Measurements from ENCODE around the gene TTBK2. TPM values are rescaled to one million over a fixed set of nuclear protein-coding genes. Genes with fewer than 3 reads are reported as not detected.
"Not testable (repeated sequence)": the region's sequence is repeated elsewhere in the genome, so short reads cannot be mapped to it uniquely, and the experiment has no call there.

Gene TTBK2
- total RNA-seq, 2 donors from 2014 or later: 15.1 to 20.0 TPM

DNA sequence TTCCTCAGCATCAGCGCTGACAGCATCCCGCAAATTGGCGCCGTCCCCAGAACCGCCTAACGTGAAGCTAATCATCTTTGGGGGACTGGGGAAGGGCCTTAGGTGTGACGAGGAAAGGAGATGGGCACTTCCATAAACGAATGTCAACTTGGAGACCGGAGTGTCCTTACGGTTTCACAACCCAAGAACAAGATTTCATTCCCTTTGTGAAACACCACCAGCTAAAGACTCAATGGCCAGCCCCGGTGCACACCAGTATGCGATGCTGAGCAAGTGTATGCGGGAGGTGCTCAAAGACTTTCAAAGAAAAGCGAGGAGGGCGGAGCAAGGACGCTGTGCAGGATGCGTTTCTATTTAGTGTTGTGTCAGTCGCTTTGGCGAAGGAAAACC is 759 bp upstream of the TTBK2 start:
- Mint-ChIP-seq H3K27ac (peak overlapping the region; percentile 91), H3K36me3 (ENCODE audit: low read depth) (peaks cover 3% of the 10 kb centered on the region), H3K27me3 (no peaks in the 10 kb centered on the region), H3K4me1 (peaks cover 24% of the 10 kb centered on the region), H3K4me3 (peak overlapping the region; percentile 97)
- ATAC-seq (peak; percentile 24), DNase-seq (peak; percentile 8 to 22 (median 20))
- H3K9me3 ChIP-seq (ENCODE audit: control insufficient read depth, low read length, poor library complexity, severe bottlenecking): no peaks in the 10 kb centered on the region

DNA sequence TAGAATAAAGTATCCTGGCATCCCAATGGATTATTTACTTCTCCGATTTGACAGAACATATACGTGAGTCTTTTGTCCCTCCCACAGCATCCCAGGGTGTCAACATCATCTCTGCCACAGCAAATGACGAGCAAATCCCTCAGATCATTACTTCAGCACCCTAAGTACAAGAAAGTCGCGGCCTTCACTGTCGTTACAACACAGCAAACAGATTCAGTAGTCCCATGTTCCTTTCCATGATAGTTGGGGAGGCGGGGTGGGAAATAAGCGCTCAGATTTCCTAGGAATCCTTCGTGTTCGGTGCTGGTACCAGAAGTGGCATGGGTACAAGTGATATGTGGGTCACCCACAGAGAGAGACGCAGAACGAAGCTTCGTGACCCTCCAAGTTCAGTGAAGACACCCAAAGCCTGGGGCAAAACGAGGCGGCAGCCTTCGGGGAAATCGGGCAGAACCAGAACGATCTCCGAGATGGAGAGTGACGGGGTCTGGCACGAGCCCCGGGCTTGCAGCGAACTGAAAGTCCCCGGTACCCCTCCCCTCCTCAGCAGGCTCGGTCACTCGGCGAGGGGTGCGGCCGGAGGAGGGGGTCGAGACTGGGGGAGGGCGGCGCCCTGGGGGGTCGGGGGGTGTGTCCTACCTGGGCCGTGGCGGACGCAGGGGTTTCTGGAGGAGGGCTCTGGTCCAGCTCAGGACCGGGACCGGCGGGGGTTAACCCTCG is 619 bp downstream of the TTBK2 start:
- peak overlapping the region; percentile 91 for H3K27ac Mint-ChIP-seq

DNA sequence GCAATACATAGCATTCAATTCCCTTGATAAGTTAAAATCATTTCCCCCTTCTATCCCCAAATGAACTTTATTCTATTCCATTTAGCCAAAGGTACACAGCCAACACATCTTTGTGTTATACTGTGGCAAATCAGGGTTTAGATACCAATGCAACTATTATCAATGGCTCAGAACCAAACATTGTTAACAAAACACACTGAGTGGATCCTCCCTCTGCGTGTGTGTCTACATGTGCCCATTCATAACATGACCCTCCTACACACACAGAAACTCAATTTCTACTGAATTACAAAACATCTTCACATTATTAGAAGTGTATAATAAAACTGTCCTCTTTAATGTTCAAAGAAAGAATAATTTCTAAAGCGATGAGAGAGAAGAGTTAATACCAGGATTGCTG is 1.3 kb downstream of the TTBK2 start:
- H3K9me3 ChIP-seq (ENCODE audit: control insufficient read depth, low read length, poor library complexity, severe bottlenecking): no peaks in the 10 kb centered on the region
- peak overlapping the region; percentile 96 for H3K4me3 Mint-ChIP-seq
- H3K27me3 Mint-ChIP-seq: no peaks in the 10 kb centered on the region
- no peak for ATAC-seq
- H3K27ac Mint-ChIP-seq: peak overlapping the region; percentile 91
- H3K36me3 Mint-ChIP-seq (ENCODE audit: low read depth): peaks cover 3% of the 10 kb centered on the region
- DNase-seq: no peak
- peaks cover 35% of the 10 kb centered on the region for H3K4me1 Mint-ChIP-seq

More for the DNA sequence above, 619 bp downstream of the TTBK2 start:
- Mint-ChIP-seq H3K27me3 (no peaks in the 10 kb centered on the region), H3K4me1 (peaks cover 31% of the 10 kb centered on the region), H3K36me3 (ENCODE audit: low read depth) (peaks cover 3% of the 10 kb centered on the region), H3K4me3 (peak overlapping the region; percentile 96)
- DNase-seq (no peak), ATAC-seq (peak; percentile 5)
- no peaks in the 10 kb centered on the region for H3K9me3 ChIP-seq (ENCODE audit: control insufficient read depth, low read length, poor library complexity, severe bottlenecking)

DNA sequence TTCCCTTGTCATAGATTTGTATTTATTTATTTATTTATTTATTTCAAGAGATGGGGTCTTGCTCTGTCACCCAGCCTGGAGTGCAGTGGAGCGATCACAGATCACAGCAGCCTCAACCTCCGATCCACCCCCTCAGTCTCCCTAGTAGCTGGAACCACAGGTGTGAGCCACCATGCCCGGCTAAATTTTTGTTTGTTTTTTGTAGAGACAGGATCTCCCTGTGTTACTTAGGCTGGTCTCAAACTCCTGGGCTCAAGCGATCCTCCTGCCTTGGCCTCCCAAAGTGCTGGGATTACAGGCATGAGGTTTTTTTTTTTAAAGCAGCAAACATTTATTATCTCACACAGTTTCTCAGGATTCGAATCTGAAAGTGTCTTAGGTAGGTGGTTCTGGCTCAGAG is 2.5 kb downstream of the TTBK2 start:
- no peak overlapping the region for H3K27ac Mint-ChIP-seq
- DNase-seq (no peak), ATAC-seq (no peak)
- no peak overlapping the region for H3K4me3 Mint-ChIP-seq
- peaks cover 3% of the 10 kb centered on the region for H3K36me3 Mint-ChIP-seq (ENCODE audit: low read depth)
- peaks cover 37% of the 10 kb centered on the region for H3K4me1 Mint-ChIP-seq
- no peaks in the 10 kb centered on the region for H3K27me3 Mint-ChIP-seq
- H3K9me3 ChIP-seq (ENCODE audit: control insufficient read depth, low read length, poor library complexity, severe bottlenecking): no peaks in the 10 kb centered on the region

DNA sequence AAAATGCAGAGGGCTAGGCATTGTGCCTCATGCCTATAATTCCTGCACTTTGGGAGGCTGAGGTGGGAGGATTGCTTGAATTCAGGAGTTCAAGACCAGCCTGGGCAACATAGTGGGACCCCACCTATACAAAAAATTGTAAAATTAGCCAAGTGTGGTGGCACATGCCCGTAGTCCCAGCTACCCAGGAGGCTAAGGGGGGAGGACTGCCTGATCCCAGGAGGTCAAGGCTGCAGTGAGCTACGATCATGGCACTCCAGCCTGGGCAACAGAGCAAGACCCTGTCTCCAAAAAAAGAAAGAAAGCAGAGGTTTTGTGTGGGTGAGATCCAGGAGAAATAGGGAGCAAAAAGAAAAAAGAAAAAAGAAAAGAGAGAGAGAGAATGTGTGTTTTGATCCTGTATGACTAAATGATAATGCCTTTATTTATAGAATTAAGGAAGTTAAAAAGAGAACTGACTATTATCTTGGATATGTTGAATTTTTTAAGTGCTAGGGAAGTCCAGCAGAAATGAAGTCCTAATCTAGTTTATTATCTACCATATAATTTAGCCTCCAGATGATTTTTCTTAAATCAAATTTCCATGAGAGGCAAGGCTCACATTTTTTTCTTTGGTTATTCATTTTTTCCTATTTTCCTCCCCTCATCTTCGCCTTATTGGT is 4.8 kb downstream of the TTBK2 start:
- DNase-seq (no peak), ATAC-seq (no peak)
- Mint-ChIP-seq H3K4me1 (peaks cover 33% of the 10 kb centered on the region), H3K36me3 (ENCODE audit: low read depth) (peaks cover 2% of the 10 kb centered on the region), H3K27me3 (no peaks in the 10 kb centered on the region), H3K27ac (no peak overlapping the region), H3K4me3 (no peak overlapping the region)
- no peaks in the 10 kb centered on the region for H3K9me3 ChIP-seq (ENCODE audit: control insufficient read depth, low read length, poor library complexity, severe bottlenecking)

DNA sequence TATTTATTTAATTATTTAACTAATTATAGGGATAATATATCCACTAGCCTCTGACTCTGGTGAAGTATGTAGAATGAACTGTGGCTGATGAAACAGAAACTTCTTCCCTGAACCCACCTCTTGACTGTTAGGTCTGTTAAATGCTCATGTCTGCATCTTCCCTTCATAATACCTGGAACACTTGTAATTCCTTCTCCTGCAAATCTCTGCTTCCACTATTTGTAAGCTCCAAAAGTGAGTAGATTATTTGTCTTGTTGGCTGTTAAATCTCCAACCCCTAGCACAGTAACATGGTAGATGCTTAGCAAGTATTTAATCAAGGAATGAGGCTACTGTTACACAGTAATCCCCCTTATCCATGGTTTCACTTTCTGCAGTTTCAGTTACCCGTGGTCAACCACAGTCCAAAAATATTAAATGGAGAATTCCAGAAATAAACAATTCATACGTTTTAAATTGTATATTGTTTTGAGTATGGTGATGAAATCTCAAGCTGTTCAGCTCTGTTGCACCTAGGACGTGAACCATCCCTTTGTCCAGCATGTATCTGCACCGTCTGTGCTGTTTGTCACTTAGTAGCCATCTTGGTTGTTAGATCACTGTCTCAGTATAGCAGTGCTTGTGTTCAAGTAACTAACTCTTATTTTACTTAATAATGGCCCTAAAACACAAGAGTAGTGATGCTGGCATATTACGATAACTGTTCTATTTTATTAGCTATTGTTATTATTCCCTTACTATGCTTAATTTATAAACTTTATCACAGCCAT is 5.7 kb downstream of the TTBK2 start:
- H3K27me3 Mint-ChIP-seq: no peaks in the 10 kb centered on the region

DNA sequence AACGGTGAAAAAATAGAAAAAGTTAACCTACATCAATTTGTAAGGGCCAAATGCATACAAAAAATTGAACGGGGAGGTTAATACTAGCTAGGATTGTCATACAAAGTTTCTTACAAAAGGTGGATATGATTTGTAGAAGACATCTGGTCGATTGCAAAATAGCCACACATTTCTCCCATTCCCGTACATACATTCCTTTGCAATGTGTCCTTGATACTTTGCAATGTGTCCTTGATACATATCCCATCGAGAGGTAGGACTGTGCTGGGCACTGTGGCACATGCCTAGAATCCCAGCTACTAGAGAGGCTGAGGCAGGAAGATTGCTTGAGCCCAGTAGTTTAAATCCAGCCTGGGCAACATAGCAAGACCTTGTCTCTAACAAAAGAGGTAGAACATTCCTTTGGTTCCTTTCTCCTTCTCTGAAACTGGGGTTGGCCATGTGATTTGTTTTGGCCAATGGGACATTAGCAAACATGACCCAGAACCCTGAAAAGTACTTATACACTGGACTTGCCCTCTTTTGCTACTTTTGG is 9.5 kb downstream of the TTBK2 start:
- Mint-ChIP-seq H3K4me3 (no peak overlapping the region), H3K4me1 (peaks cover 33% of the 10 kb centered on the region), H3K27ac (no peak overlapping the region), H3K27me3 (no peaks in the 10 kb centered on the region), H3K36me3 (ENCODE audit: low read depth) (no peaks in the 10 kb centered on the region)
- DNase-seq (no peak), ATAC-seq (no peak)
- no peaks in the 10 kb centered on the region for H3K9me3 ChIP-seq (ENCODE audit: control insufficient read depth, low read length, poor library complexity, severe bottlenecking)

More for the DNA sequence above, 5.7 kb downstream of the TTBK2 start:
- H3K36me3 Mint-ChIP-seq (ENCODE audit: low read depth): no peaks in the 10 kb centered on the region
- no peaks in the 10 kb centered on the region for H3K9me3 ChIP-seq (ENCODE audit: control insufficient read depth, low read length, poor library complexity, severe bottlenecking)
- H3K4me1 Mint-ChIP-seq: peaks cover 35% of the 10 kb centered on the region
- H3K4me3 Mint-ChIP-seq: no peak overlapping the region
- ATAC-seq (no peak), DNase-seq (no peak)
- no peak overlapping the region for H3K27ac Mint-ChIP-seq

DNA sequence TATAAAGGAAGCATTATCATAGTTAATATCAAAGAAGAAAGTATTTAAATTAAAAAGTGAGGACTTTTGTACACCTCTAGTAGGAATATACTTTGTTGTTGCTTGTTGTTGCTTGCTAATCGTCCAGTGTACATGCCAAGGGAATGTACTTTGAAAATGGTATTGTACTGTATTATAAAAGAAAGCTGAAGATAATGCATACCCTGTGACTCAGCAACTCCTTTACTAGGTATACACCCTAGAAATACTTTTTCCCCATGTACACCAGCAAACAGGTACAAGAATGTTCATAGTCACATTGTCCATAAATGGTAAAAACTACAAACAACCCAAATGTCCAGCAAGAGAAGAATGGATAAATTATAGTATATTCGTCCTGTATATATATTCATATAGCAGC is 12.0 kb downstream of the TTBK2 start:
- Mint-ChIP-seq H3K4me3 (no peak overlapping the region), H3K4me1 (peaks cover 27% of the 10 kb centered on the region), H3K36me3 (ENCODE audit: low read depth) (no peaks in the 10 kb centered on the region), H3K27ac (no peak overlapping the region), H3K27me3 (no peaks in the 10 kb centered on the region)
- DNase-seq (no peak), ATAC-seq (no peak)
- H3K9me3 ChIP-seq (ENCODE audit: control insufficient read depth, low read length, poor library complexity, severe bottlenecking): no peaks in the 10 kb centered on the region

DNA sequence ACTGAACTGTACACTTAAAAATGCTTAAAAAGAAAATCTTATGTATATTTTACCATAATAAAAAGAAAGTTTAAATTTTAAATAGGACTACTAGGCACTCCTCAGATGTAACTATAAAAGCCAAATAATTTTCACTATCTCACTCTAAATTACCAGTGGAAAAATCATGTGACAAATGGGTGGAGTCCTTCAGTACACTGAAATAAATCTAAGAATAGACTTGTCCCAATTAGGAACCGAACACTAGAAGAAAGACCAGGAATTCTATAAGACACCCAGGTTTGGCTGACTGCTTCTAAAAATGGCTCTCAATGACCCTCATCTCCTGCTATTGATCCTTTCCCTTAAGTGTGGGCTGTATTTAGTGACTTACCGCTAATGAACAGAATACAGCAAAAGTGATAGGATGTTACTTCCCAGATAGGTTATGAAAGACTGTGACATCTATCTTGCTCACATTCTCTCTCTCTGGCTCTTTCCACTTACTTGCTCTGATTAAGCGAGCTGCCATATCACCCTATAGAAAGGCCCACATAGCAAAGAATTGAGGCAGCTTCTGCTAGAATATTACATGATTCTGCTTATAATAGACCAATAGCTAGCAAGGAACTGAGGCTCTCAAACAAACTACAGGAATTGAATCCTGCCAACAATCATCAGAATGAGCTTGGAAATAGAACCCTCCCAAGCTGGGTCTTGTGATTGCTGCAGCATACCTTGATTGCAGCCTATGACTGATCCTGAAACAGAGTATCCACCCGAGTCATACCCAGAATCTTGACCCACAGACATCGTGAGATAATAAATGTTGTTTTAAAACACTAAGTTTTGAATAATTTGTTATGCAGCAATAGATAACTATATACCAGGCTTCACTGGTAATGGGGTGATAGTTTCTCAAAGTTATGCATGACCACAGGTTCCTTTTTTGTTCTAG is 16.9 kb downstream of the TTBK2 start:
- Mint-ChIP-seq H3K27me3 (no peaks in the 10 kb centered on the region), H3K27ac (no peak overlapping the region), H3K4me3 (no peak overlapping the region), H3K36me3 (ENCODE audit: low read depth) (no peaks in the 10 kb centered on the region), H3K4me1 (peaks cover 16% of the 10 kb centered on the region)
- H3K9me3 ChIP-seq (ENCODE audit: control insufficient read depth, low read length, poor library complexity, severe bottlenecking): no peaks in the 10 kb centered on the region
- ATAC-seq (no peak), DNase-seq (no peak)

DNA sequence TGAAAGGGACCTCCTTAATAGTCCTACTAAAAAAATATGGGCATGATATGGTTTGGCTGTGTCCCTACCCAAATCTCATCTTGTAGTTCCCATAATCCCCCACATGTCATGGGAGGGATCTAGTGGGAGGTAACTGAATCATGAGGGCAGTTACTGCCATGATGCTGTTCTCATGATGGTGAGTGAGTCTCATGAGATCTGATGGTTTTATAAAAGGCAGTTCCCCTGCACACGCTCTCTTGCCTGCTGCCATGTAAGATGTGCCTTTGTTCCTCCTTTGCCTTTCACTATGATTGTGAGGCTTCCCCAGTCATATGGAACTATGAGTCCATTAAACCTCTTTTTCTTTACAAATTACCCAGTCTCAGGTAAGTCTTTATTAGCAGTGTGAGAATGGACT is 26.7 kb downstream of the TTBK2 start:
- not testable (repeated sequence) for DNase-seq; ATAC-seq; H3K27ac Mint-ChIP-seq; H3K36me3 Mint-ChIP-seq (ENCODE audit: low read depth); H3K9me3 ChIP-seq (ENCODE audit: control insufficient read depth, low read length, poor library complexity, severe bottlenecking); H3K4me3 Mint-ChIP-seq; H3K27me3 Mint-ChIP-seq; H3K4me1 Mint-ChIP-seq

DNA sequence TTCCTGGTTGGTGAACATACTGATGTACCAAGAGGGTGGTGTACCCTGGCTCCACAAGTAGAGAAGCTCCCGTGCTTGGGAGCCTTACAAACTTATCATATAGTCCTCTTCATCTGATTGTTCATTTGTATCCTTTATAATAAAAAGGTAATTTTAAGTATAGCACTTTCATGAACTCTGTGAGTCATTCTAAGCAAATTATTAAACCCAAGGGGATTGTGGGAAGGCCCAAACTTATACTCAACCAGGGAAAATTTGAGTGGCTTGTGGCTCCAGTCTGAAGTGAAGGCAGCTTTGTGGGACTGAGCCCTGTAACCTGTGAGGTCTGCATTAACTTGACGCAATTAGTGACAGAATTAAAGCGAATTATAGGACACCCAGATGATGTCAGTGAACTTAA is 29.0 kb downstream of the TTBK2 start:
- Mint-ChIP-seq H3K4me1 (peaks cover 3% of the 10 kb centered on the region), H3K27me3 (no peaks in the 10 kb centered on the region), H3K4me3 (no peak overlapping the region), H3K27ac (no peak overlapping the region), H3K36me3 (ENCODE audit: low read depth) (no peaks in the 10 kb centered on the region)
- no peak for ATAC-seq
- no peaks in the 10 kb centered on the region for H3K9me3 ChIP-seq (ENCODE audit: control insufficient read depth, low read length, poor library complexity, severe bottlenecking)
- DNase-seq: no peak

DNA sequence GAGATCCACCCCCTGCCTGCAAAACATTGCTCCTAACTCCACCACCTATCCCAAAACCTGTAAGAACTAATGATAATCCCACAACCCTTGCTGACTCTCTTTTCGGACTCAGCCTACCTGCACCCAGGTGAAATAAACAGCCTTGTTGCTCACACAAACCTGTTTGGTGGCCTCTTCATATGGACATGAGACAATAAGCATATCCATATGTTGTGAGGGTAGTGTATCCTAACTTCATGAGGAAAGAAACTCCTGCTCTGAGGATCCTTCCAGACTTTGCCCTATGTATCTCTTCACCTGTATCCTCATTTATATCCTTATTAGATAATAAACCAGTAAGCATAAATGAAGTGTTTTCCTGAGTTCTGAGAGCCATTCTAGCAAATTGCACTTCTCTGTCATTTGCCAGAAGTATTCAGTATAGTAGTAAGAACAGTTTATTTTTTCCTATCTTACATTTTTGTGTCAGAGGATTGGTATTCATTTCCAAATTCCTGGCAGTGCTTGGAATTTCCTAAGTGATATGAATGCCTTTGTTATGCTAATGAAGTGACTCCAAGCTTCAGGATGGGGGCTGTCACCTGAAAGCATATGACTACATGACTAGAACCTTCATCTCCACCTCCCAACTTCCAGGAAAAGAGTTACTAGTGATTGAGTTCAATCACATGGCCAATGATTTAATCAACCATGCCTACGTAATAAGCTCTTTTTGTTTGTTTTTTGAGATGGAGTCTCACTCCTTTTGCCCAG is 30.2 kb downstream of the TTBK2 start:
- ATAC-seq (no peak), DNase-seq (no peak)
- no peaks in the 10 kb centered on the region for H3K4me1 Mint-ChIP-seq
- no peaks in the 10 kb centered on the region for H3K36me3 Mint-ChIP-seq (ENCODE audit: low read depth)
- no peak overlapping the region for H3K27ac Mint-ChIP-seq
- no peak overlapping the region for H3K4me3 Mint-ChIP-seq
- no peaks in the 10 kb centered on the region for H3K27me3 Mint-ChIP-seq
- H3K9me3 ChIP-seq (ENCODE audit: control insufficient read depth, low read length, poor library complexity, severe bottlenecking): no peaks in the 10 kb centered on the region

Measured in T-helper 17 cell (primary cell).